RCC 7860 (cell line): ENCODE measurements around the gene ARNT2.

Experiments used
- DNase-seq: peaks from one replicate; pipeline ENCODE4 v3.0.0-alpha.2; 2015; ENCODE audit warnings: low spot score
- FAIRE-seq: peaks from 2 replicates; lab custom pipeline; 2012; peaks lifted over from hg19 to GRCh38; lab: Jason Lieb, UNC

ARNT2 gene

DNA sequence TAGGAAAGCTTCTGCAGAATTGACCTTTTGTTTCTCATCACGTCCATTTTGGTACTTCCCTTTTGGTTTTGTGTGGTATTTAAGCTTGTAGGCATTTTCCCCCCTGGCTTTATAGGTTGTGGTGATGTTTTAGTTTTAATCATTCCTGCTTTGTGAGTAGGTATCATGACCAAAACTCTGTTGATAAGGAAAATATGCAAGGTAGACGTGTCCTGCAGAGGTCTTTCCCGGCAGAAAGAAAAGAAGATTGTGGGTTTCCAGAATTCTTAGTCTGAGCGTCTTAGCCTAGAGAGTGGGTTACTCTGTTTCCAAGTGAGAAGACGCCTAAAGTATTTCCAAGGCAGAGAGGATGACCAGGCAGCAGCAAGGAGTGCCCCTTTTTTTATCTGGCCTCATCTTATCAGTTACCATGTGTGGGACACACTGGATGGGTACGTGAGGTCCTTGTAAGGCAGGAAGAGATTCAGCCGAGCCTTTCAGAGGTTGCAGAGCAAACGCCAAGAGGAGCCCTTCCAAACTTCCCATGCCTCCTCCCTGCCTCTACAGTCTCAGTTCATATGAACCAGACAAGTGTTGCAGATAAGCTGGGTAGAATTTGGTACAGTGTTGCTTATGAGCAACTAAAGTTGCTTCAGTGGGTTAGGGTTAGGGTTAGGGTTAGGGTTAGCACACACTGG lies 58.8 kb downstream of the ARNT2 start:
- no peak for FAIRE-seq
- no peak for DNase-seq

GRCh38 chr15:80464951-80465625 lies 60.9 kb downstream of the ARNT2 start:
- DNase-seq (no peak), FAIRE-seq (no peak)

GRCh38 chr15:80465626-80466005 lies 61.4 kb downstream of the ARNT2 start:
- FAIRE-seq = no peak

GRCh38 chr15:80466543-80466942 lies 62.4 kb downstream of the ARNT2 start:
- DNase-seq (no peak), FAIRE-seq (no peak)

More at GRCh38 chr15:80465626-80466005, 61.4 kb downstream of the ARNT2 start:
- DNase-seq = no peak

- DNase-seq = no peak
- no peak for FAIRE-seq
Observed at GRCh38 chr15:80467311-80467714, 63.1 kb downstream of the ARNT2 start.

GRCh38 chr15:80468796-80469195 lies 64.6 kb downstream of the ARNT2 start:
- no peak for FAIRE-seq
- no peak for DNase-seq

- no peak for FAIRE-seq
- no peak for DNase-seq
Observed at GRCh38 chr15:80471881-80472280, 67.7 kb downstream of the ARNT2 start.

GRCh38 chr15:80473286-80474223 lies 69.4 kb downstream of the ARNT2 start:
- DNase-seq (no peak), FAIRE-seq (no peak)

GRCh38 chr15:80474224-80475215 lies 70.3 kb downstream of the ARNT2 start:
- DNase-seq (no peak), FAIRE-seq (no peak)

GRCh38 chr15:80475572-80475971 lies 71.4 kb downstream of the ARNT2 start:
- FAIRE-seq = peak; percentile 66

GRCh38 chr15:80476036-80476435 lies 71.9 kb downstream of the ARNT2 start:
- no peak for DNase-seq
- FAIRE-seq = no peak

More at GRCh38 chr15:80475572-80475971, 71.4 kb downstream of the ARNT2 start:
- peak; percentile 28 for DNase-seq

DNA sequence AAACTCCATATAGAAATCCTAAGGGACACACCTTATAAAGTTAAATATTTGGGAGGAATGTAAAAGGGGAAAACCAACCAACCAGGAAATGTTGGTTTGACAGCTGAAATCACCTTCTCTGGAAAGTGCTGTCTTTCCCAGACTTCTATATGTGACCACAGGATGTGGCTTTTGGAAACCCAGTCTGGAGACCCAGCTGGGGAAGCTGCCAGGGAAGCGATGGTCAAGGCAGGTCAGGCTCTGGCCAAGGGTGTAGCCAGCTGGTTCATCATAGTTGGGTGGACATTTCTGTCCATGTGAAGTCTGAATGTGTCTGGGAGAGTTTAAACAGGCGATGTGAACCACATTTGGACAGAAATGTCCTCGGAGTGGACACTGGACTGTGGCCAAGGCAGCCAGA lies 73.9 kb downstream of the ARNT2 start:
- DNase-seq = peak; percentile 80
- peak; percentile 97 for FAIRE-seq

DNA sequence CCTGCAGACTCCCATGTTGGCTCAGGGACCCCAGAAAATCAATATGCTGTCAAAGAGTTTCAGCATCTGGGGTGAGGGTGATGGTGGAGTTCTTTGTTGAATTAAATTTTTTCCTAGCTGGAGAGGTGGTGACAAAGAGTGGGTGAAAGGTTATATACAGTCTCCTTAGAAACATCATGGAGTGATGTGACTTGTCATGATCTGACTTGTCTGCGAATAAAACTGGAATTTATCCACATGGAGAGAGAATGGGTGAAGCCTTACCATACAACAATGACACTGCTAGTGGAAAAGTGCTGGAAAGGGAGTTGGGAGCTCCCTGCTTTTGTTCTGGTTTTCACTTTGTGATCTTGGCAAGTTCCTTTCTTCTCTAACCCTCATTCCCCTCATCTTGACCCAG lies 75.0 kb downstream of the ARNT2 start:
- no peak for FAIRE-seq
- no peak for DNase-seq

- DNase-seq (peak; percentile 74), FAIRE-seq (peak; percentile 38)
Observed at GRCh38 chr15:80480171-80480811, 76.1 kb downstream of the ARNT2 start.

DNA sequence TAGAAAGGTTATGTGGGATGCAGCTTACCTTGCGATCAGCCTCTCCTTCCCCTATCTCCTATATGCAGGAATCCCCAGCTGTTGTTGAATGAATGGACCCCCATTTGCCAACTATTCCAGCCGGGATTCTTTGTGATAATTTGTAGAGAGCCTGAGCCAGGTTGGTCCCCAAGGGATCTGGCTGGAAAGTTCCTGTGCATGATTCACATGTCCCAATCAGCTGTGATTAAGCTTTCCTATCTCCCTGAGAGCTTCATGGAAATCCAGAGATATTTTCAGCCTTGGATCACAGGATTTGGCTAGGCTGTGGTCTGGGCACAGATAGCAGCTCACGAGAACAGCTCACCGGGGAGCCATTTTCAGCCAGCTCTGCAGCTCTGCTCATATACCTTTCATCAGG lies 76.7 kb downstream of the ARNT2 start:
- peak; percentile 94 for FAIRE-seq
- DNase-seq = peak; percentile 93

GRCh38 chr15:80482696-80483095 lies 78.5 kb downstream of the ARNT2 start:
- FAIRE-seq (no peak), DNase-seq (no peak)

DNA sequence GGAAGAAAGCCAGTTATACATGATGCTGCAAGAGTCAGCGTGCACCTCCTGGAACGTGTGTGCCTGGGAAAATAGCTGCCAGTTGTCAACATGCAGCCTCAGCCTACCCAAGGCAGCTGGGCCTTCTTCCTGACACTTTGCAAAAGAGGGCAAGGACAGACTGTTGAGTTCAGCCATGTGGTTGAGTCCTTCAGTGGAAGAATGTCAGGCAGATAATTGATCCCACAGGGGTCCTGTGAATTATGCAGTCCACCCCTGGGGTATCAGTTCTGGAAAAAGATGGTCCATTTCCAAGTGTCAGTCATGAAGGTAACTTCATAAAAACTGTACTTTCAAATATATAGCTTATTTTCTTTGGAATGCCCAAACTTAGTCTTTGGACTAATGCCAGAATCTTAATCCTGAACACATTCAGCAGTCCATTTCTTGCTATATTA lies 79.6 kb downstream of the ARNT2 start:
- FAIRE-seq (no peak), DNase-seq (no peak)

DNA sequence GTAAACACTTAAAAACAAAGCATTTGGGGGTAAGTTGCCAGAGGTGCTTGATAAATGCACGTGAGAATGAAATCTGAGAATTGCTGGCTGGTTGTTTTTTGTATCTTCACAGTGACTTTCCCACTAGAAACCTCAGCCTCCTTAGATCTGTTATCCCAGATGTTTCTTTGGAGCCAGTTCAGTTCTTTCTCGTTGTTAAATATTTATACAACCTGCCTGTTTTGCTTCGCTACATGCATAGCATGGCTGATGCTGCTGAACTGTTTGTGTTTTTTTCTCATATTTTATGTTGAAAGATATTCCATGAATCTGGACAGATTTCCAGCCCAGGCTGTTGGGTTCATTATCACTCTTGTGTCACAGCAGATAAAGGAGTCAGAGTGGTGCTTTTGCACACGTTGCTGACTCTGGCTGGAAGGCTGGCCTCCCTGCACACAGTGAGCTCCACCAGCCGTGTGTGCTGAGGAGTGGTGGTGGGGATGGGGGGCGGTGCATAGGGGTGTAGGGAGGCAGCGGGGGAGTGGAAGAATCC lies 80.2 kb downstream of the ARNT2 start:
- FAIRE-seq (no peak), DNase-seq (no peak)

DNA sequence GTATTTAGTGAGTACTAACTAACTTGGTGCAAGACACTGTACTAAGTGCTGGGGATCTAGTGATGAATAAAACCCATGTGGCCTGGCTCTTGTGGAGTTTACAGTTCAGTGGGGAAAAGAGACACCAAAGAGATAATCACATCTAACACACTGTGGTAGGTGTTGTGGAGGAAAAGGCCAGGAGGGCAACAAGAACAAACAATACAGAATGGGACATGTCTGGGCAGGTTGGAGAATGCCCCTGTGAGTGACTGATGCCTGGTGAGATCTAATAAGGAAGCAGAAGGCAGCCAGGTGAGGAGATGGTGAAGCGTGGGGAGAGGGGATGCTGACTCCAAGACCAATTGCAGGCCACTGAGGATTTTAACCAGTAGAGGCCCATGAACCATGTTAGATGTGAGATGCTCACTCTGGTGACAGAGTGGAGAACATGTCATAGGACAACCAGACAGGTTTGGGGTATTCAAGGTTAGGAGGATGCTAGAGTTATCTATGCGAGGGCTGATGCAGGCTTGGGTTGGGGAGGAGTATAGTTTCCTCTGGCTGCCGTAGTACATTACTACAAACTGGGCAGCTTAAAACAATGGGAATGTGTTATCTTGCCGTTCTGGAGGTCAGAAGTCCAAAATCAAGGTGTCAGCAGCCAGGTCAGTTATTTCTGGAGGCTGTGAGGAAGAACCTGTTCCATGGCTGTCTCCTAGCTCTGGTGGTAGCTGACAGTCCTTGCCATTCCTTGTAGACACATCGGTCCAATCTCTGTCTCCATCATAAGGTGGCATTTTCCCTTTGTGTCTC lies 81.4 kb downstream of the ARNT2 start:
- DNase-seq (no peak), FAIRE-seq (no peak)
